CD1c-positive myeloid dendritic cell (primary cell): ENCODE measurements around the gene SHLD2.
"Not testable (repeated sequence)": the region's sequence is repeated elsewhere in the genome, so short reads cannot be mapped to it uniquely, and the experiment has no call there.

Experiments used
- DNase-seq: peaks from one replicate; pipeline ENCODE4 v3.0.0-alpha.2; 2016; ENCODE audit errors: extremely low spot score

Gene SHLD2

GRCh38 chr10:87085537-87085936 is 9.5 kb upstream of the SHLD2 start:
- no peak for DNase-seq

GRCh38 chr10:87089746-87090145 is 5.3 kb upstream of the SHLD2 start:
- DNase-seq: no peak

- DNase-seq: no peak
These were observed 4.2 kb upstream of the SHLD2 start for GRCh38 chr10:87090779-87091178.

- peak; percentile 13 for DNase-seq
These were observed 2.6 kb upstream of the SHLD2 start for GRCh38 chr10:87092376-87092860.

GRCh38 chr10:87092861-87093631 is 2.0 kb upstream of the SHLD2 start:
- DNase-seq: peak; percentile 22

GRCh38 chr10:87093632-87094372 is 1.2 kb upstream of the SHLD2 start:
- DNase-seq: peak; percentile 55

- DNase-seq: peak; percentile 92
These were observed 385 bp downstream of the SHLD2 start for GRCh38 chr10:87095236-87095945.

GRCh38 chr10:87101996-87102395 is 7.0 kb downstream of the SHLD2 start:
- DNase-seq: no peak

GRCh38 chr10:87104727-87105126 is 9.7 kb downstream of the SHLD2 start:
- DNase-seq: not testable (repeated sequence)

- DNase-seq: no peak
These were observed 10.6 kb downstream of the SHLD2 start for GRCh38 chr10:87105446-87106124.

- not testable (repeated sequence) for DNase-seq
These were observed 23.1 kb downstream of the SHLD2 start for GRCh38 chr10:87118122-87118521.

- not testable (repeated sequence) for DNase-seq
These were observed 24.0 kb downstream of the SHLD2 start for GRCh38 chr10:87119029-87119428.

- DNase-seq: not testable (repeated sequence)
These were observed 28.3 kb downstream of the SHLD2 start for GRCh38 chr10:87123351-87123750.

- DNase-seq: not testable (repeated sequence)
These were observed 32.0 kb downstream of the SHLD2 start for GRCh38 chr10:87127048-87127447.

GRCh38 chr10:87127607-87128156 is 32.7 kb downstream of the SHLD2 start:
- not testable (repeated sequence) for DNase-seq

- DNase-seq: peak; percentile 70
These were observed 37.2 kb downstream of the SHLD2 start for GRCh38 chr10:87132176-87132575.

GRCh38 chr10:87133936-87134335 is 38.9 kb downstream of the SHLD2 start:
- not testable (repeated sequence) for DNase-seq

- not testable (repeated sequence) for DNase-seq
These were observed 39.4 kb downstream of the SHLD2 start for GRCh38 chr10:87134440-87134839.

- not testable (repeated sequence) for DNase-seq
These were observed 42.5 kb downstream of the SHLD2 start for GRCh38 chr10:87137478-87137877.

- DNase-seq: not testable (repeated sequence)
These were observed 47.5 kb downstream of the SHLD2 start for GRCh38 chr10:87142230-87143108.
